PC-9 (cell line): ENCODE results near the gene MAFF. TPM values are rescaled to one million over a fixed set of nuclear protein-coding genes. Genes with fewer than 3 reads are reported as not detected.
"Not testable (repeated sequence)": the region's sequence is repeated elsewhere in the genome, so short reads cannot be mapped to it uniquely, and the experiment has no call there.

ENCODE experiments used
- Bru-seq: library from RNA; stranded (reverse); fragments of 400-500 nt; gene quantifications from one replicate; lab custom pipeline; 2021; lab: Mats Ljungman, UMichigan
- BruChase-seq, 2 experiments: library from RNA; stranded (reverse); fragments of 400-500 nt; gene quantifications; one replicate each; lab custom pipeline; 2021; lab: Mats Ljungman, UMichigan
- BruUV-seq: library from RNA; stranded (reverse); fragments of 400-500 nt; replicated peaks from 2 replicates; lab custom pipeline; 2021; lab: Mats Ljungman, UMichigan
- CTCF ChIA-PET: fragments of 300-600 bp; sonication (Branson Sonifier 250); formaldehyde crosslinking; loops from one replicate; lab custom pipeline; 2022; ENCODE audit warnings: antibody characterized with exemption; lab: Charles Lee
- POLR2A ChIA-PET: fragments of 300-600 bp; sonication (Branson Sonifier 250); formaldehyde crosslinking; loops from one replicate; lab custom pipeline; 2022; ENCODE audit warnings: antibody characterized with exemption; ENCODE audit not compliant: unreplicated experiment; lab: Charles Lee
- DNase-seq, 2 experiments: peaks; one replicate each; pipeline versions ENCODE4 v3.0.0 to v3.0.0-alpha.2; 2015 to 2022; ENCODE audit warnings: mixed read lengths in 1 of 2
- H2AFZ ChIP-seq: fragments of 200-600 bp; sonication (generic); 2 replicates; pipeline ENCODE4 v1.8.1; 2017; ENCODE audit warnings: antibody characterized with exemption
- H3F3A ChIP-seq: fragments of 200-600 bp; sonication (generic); 2 replicates; pipeline ENCODE4 v1.8.1; 2017; ENCODE audit warnings: antibody characterized with exemption, mild to moderate bottlenecking, low read depth; ENCODE audit not compliant: insufficient read depth
- H3K27ac ChIP-seq: fragments of 200-600 bp; sonication (generic); 2 replicates; pipeline ENCODE4 v1.6.1; 2016; ENCODE audit warnings: mixed run types
- H3K27me3 ChIP-seq: fragments of 200-600 bp; sonication (generic); 2 replicates; pipeline ENCODE4 v1.6.1; 2016; ENCODE audit warnings: low read depth, mixed run types; ENCODE audit not compliant: insufficient read depth
- H3K36me3 ChIP-seq: fragments of 200-600 bp; sonication (generic); 2 replicates; pipeline ENCODE4 v1.6.1; 2016; ENCODE audit warnings: low read depth, mixed run types
- H3K4me1 ChIP-seq: fragments of 200-600 bp; sonication (generic); replicated peaks from 2 replicates; pipeline ENCODE4 v1.6.1; 2016; ENCODE audit warnings: mixed run types; ENCODE audit not compliant: insufficient read depth
- H3K4me2 ChIP-seq: fragments of 200-600 bp; sonication (generic); 2 replicates; pipeline ENCODE4 v1.6.1; 2017; ENCODE audit warnings: mixed run types
- H3K4me3 ChIP-seq: fragments of 200-600 bp; sonication (generic); 2 replicates; pipeline ENCODE4 v1.6.1; 2016; ENCODE audit warnings: mixed run types
- H3K79me2 ChIP-seq: fragments of 200-600 bp; sonication (generic); 2 replicates; pipeline ENCODE4 v1.6.1; 2017; ENCODE audit warnings: low read depth, mixed run types
- H3K9me2 ChIP-seq: fragments of 200-600 bp; sonication (generic); 2 replicates; pipeline ENCODE4 v1.8.1; 2017; ENCODE audit warnings: mild to moderate bottlenecking; ENCODE audit not compliant: insufficient read depth
- H3K9me3 ChIP-seq: fragments of 200-600 bp; sonication (generic); 2 replicates; pipeline ENCODE4 v1.8.1; 2016; ENCODE audit warnings: low read depth; ENCODE audit not compliant: insufficient read depth
- H4K20me1 ChIP-seq: fragments of 200-600 bp; sonication (generic); 2 replicates; pipeline ENCODE4 v1.8.1; 2017; ENCODE audit not compliant: insufficient read depth
- CTCF ChIP-seq: fragments of 200-600 bp; sonication (generic); conservative IDR thresholded peaks from 2 replicates; pipeline ENCODE4 v1.6.1; 2017; ENCODE audit warnings: mixed run types, antibody characterized with exemption, mild to moderate bottlenecking, moderate library complexity
- EZH2 ChIP-seq: fragments of 200-600 bp; sonication (generic); IDR thresholded peaks from 2 replicates; pipeline ENCODE4 v1.8.0; 2017; ENCODE audit warnings: antibody characterized with exemption, low read depth
- intact Hi-C: fragments of 100-400 bp; cut with micrococcal nuclease; formaldehyde crosslinking; loops from one replicate; pipeline ENCODE4 v1.10.0; 2022; ENCODE audit not compliant: unreplicated experiment
- long read RNA-seq: library from polyadenylated mRNA; stranded (forward); transcript quantifications from one replicate; pipeline ENCODE4 v2.0.0, GENCODE V29; 2022
- total RNA-seq: library from RNA; stranded (reverse); gene quantifications from 2 replicates; pipeline ENCODE4 v1.2.3, GENCODE V29; 2021

MAFF gene
- total RNA-seq: 27.9 and 41.8 TPM in 2 replicates
- percentile 95 among the genes with signal in this experiment for Bru-seq, nascent RNA
- BruChase-seq, experiment 1, labeled RNA remaining after a 2-hour chase: percentile 94 among the genes with signal in this experiment
- BruChase-seq, experiment 2, labeled RNA remaining after a 6-hour chase: percentile 86 among the genes with signal in this experiment
- long read RNA-seq, transcript MAFF-201 (3 exons, 2,490 nt): major isoform, 54 of 64 reads
- long read RNA-seq, partial matches to known transcripts: 3 of 64 reads
- long read RNA-seq, other reads (novel, unspliced or antisense): 6 of 64 reads

GRCh38 chr22:38201711-38202436 lies at the start of gene MAFF:
Gene MAFF (plus strand): TSS chr22:38201994. CDS start chr22:38213854, 11,860 bp downstream.
- TF ChIP-seq CTCF (no peak), EZH2 (no peak)
- peaks cover 45% of the 10 kb centered on the region for H3K79me2 ChIP-seq
- no TSS peak for BruUV-seq
- ChIA-PET CTCF (interaction anchor here (0.7 to 1.4 kb wide), 2 partner anchors 148 to 150 kb away, joined by 7 to 8 read pairs; no protein-coding TSS in a partner anchor), POLR2A (interaction anchor here (0.5 to 0.8 kb wide), 12 partner anchors 15 to 197 kb away, joined by 3 to 12 read pairs (median 5); no protein-coding TSS in a partner anchor)
- DNase-seq: peak; percentile 95 to 97
- intact Hi-C loops: loop anchor here (1.0 to 10.0 kb wide), 7 partner anchors 21 to 147 kb away; partner anchors contain the start of genes PICK1, PLA2G6 and TMEM184B
- H3K9me3 ChIP-seq: no peaks in the 10 kb centered on the region
- no peaks in the 10 kb centered on the region for H3K9me2 ChIP-seq
- H3F3A ChIP-seq: peaks cover 18% of the 10 kb centered on the region; the same call in 1 of the 2 replicates
- peak within 1 kb of the TSS; percentile 89 for H3K4me2 ChIP-seq
- peaks cover 14% of the 10 kb centered on the region for H3K4me1 ChIP-seq
- H2AFZ ChIP-seq: peak within 1 kb of the TSS; percentile 72
- H4K20me1 ChIP-seq: peaks cover 41% of the 10 kb centered on the region
- peak within 1 kb of the TSS; percentile 93 for H3K4me3 ChIP-seq
- H3K36me3 ChIP-seq: 0 out of 2 replicates have a peak, but pooled peaks cover 5% of the 10 kb centered on the region
- H3K27ac ChIP-seq: peak within 1 kb of the TSS; percentile 91
- H3K27me3 ChIP-seq: no peaks in the 10 kb centered on the region

- intact Hi-C loops: no loop called here
- Histone ChIP-seq H3K27me3 (no peaks in the 10 kb centered on the region), H3K4me1 (no peaks in the 10 kb centered on the region), H3K79me2 (no peaks in the 10 kb centered on the region), H4K20me1 (no peaks in the 10 kb centered on the region), H2AFZ (no peak overlapping the region), H3F3A (peaks cover 4% of the 10 kb centered on the region; the same call in 1 of the 2 replicates), H3K9me2 (no peaks in the 10 kb centered on the region), H3K36me3 (no peaks in the 10 kb centered on the region), H3K4me2 (no peak overlapping the region), H3K27ac (no peak overlapping the region), H3K9me3 (no peaks in the 10 kb centered on the region), H3K4me3 (no peak overlapping the region)
- no peak for DNase-seq
- POLR2A ChIA-PET: no interaction called here
- CTCF ChIA-PET: no interaction called here
- no TSS peak for BruUV-seq
- TF ChIP-seq EZH2 (no peak), CTCF (peak; percentile 39; the same call in 1 of the 2 replicates)
Measured at GRCh38 chr22:38153821-38154562, 47.8 kb upstream of the MAFF start.

GRCh38 chr22:38154563-38154915 lies 47.3 kb upstream of the MAFF start:
- DNase-seq, H3K27me3 ChIP-seq, H2AFZ ChIP-seq, H4K20me1 ChIP-seq, H3K79me2 ChIP-seq, BruUV-seq, H3K36me3 ChIP-seq, H3K4me3 ChIP-seq, H3F3A ChIP-seq, H3K9me3 ChIP-seq, CTCF ChIA-PET, intact Hi-C loops, POLR2A ChIA-PET, H3K4me2 ChIP-seq, H3K27ac ChIP-seq, H3K4me1 ChIP-seq, H3K9me2 ChIP-seq: not testable (repeated sequence)
